ENCODE data around the gene AGBL4.
"Not testable (repeated sequence)": the region's sequence is repeated elsewhere in the genome, so short reads cannot be mapped to it uniquely, and the experiment has no call there.

GRCh38 chr1:49738118-49738517, 285.6 kb downstream of the AGBL4 start:
- TF ChIP-seq CTCF (IDR thresholded peaks at IDR 0.05; ENCODE audit: borderline replicate concordance, extremely low read depth, low read length, poor library complexity, severe bottlenecking); EZH2 (IDR thresholded peaks at IDR 0.05; ENCODE audit: borderline replicate concordance, low read depth, low read length, severe bottlenecking): not testable (repeated sequence)
